Nephron (organoid): ENCODE results near the gene HS3ST3B1.

Experiments used
- H3K27ac Mint-ChIP-seq, 3 experiments: 2 replicates each; pipeline ENCODE4 v1.8.0; 2020; ENCODE audit warnings: mixed read lengths in 3 of 3, mild to moderate bottlenecking in 2 of 3, moderate library complexity in 1 of 3
- H3K27me3 Mint-ChIP-seq: 2 replicates; pipeline ENCODE4 v1.8.0; 2021; ENCODE audit warnings: low read depth, mild to moderate bottlenecking, moderate library complexity, mixed read lengths
- H3K36me3 Mint-ChIP-seq: 2 replicates; pipeline ENCODE4 v1.8.0; 2020; ENCODE audit warnings: low read depth, mixed read lengths
- H3K4me1 Mint-ChIP-seq: 2 replicates; pipeline ENCODE4 v1.8.0; 2020; ENCODE audit warnings: mixed read lengths
- H3K4me3 Mint-ChIP-seq, 3 experiments: 2 replicates each; pipeline ENCODE4 v1.8.0; 2020; ENCODE audit warnings: mild to moderate bottlenecking in 3 of 3, mixed read lengths in 3 of 3, moderate library complexity in 2 of 3
- H3K9me3 Mint-ChIP-seq: 2 replicates; pipeline ENCODE4 v1.8.0; 2020; ENCODE audit warnings: mixed read lengths
- TF ChIP-seq, protein P1 (sequence below), 3 experiments: fragments of 200-600 bp; sonication (generic); IDR thresholded peaks; one replicate each; pipeline ENCODE4 v1.5.0; 2021; ENCODE audit warnings: antibody characterized with exemption in 3 of 3; ENCODE audit not compliant: unreplicated experiment in 3 of 3

Gene HS3ST3B1

DNA sequence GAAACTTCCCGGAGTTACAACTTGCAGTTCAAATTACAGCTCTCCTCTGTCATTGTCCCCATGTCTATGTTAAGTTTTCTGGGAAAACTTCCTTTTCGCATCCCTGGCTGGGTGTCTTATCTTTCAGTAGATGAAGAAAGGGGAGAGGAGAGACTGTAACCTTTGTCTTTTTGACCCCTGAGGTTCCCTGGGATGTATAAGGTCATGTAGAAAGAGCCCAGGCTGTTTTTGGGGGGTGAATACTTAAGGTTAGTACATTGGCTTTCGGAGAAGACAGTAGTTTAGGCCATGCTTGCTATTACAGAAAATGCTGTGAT lies 31.1 kb downstream of the HS3ST3B1 start:
- TF ChIP-seq, protein P1, sequence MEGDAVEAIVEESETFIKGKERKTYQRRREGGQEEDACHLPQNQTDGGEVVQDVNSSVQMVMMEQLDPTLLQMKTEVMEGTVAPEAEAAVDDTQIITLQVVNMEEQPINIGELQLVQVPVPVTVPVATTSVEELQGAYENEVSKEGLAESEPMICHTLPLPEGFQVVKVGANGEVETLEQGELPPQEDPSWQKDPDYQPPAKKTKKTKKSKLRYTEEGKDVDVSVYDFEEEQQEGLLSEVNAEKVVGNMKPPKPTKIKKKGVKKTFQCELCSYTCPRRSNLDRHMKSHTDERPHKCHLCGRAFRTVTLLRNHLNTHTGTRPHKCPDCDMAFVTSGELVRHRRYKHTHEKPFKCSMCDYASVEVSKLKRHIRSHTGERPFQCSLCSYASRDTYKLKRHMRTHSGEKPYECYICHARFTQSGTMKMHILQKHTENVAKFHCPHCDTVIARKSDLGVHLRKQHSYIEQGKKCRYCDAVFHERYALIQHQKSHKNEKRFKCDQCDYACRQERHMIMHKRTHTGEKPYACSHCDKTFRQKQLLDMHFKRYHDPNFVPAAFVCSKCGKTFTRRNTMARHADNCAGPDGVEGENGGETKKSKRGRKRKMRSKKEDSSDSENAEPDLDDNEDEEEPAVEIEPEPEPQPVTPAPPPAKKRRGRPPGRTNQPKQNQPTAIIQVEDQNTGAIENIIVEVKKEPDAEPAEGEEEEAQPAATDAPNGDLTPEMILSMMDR (IDR thresholded peaks at IDR 0.05; ENCODE audit: unreplicated experiment in 3 of 3), result no peak
- Mint-ChIP-seq H3K27me3 (peaks cover 31% of the 10 kb centered on the region), H3K4me3 (no peak overlapping the region), H3K27ac (peak overlapping the region in 2 of 3 experiments; percentile 24 to 52), H3K9me3 (peaks cover 2% of the 10 kb centered on the region), H3K36me3 (peaks cover 4% of the 10 kb centered on the region), H3K4me1 (peaks cover 13% of the 10 kb centered on the region)

DNA sequence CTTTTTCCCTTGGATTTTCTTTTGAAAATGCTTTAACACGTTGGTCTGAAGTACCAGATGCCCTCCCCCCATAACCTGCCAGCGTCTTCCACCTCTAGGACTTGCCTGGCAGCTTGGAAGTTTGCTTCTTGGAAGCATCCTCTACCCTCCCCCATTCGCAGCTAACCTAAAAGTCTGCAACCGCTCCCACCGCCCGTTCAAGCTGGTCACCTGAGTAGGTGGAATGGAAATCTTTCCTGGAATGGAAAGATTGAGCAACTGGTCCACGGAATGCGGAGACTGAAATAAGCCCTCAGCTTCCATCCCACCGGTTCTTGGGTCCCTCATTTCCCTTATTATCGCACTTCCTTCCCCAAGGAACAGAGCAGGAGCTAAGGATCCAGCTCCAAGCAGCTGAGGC lies 31.4 kb downstream of the HS3ST3B1 start:
- Mint-ChIP-seq H3K4me1 (peaks cover 13% of the 10 kb centered on the region), H3K27me3 (peaks cover 31% of the 10 kb centered on the region), H3K36me3 (peaks cover 7% of the 10 kb centered on the region), H3K9me3 (peaks cover 2% of the 10 kb centered on the region), H3K27ac (no peak overlapping the region), H3K4me3 (no peak overlapping the region)
- TF ChIP-seq, protein P1 (IDR thresholded peaks at IDR 0.05; ENCODE audit: unreplicated experiment in 3 of 3), result no peak

DNA sequence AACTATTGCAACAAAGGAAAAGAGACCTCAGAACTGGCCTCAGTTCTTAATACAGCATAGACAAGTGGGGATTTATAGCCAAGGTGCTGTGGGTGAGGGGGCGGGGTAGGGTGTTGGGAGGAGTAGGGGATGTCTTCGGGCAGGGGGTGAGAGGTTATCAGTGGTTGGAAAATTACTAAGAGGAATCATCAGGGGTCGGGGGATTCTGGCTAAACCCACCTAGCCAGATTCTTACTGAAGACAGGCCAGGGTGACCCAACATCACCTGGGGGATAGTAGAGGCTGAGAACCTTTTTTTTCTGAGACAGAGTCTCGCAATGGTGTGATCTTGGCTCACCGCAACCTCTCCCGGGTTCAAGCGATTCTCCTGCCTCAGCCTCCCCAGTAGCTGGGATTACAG lies 32.6 kb downstream of the HS3ST3B1 start:
- Mint-ChIP-seq H3K27ac (no peak overlapping the region), H3K27me3 (peaks cover 28% of the 10 kb centered on the region), H3K4me1 (peaks cover 13% of the 10 kb centered on the region), H3K36me3 (peaks cover 8% of the 10 kb centered on the region), H3K9me3 (peaks cover 2% of the 10 kb centered on the region), H3K4me3 (no peak overlapping the region)
- TF ChIP-seq, protein P1 (IDR thresholded peaks at IDR 0.05; ENCODE audit: unreplicated experiment in 3 of 3), result no peak

DNA sequence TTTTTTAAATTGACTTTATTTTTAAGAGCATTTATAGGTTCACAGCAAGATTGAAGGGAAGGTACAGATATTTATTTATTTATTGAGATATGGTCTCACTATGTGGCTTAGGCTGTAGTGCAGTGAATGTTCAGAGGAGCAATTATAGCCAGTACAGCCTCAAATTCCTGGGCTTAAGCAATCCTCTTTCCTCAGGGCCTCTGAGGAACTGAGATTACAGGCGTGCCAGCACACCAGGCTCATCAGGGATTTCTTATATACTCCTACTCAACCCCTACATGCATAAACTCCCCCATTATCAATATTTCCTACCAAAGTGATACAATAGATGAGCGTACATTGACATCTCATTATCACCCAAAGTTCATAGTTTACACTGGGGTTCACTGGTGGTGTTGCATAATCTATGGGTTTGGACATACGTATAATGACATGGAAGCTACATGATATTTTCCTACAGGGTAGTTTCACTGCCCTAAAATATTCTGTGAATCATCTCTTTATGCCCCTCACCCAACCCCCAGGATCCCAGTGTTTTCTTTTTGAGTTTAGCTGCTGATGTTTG lies 33.5 kb downstream of the HS3ST3B1 start:
- Mint-ChIP-seq H3K27me3 (peaks cover 28% of the 10 kb centered on the region), H3K9me3 (peaks cover 2% of the 10 kb centered on the region)

DNA sequence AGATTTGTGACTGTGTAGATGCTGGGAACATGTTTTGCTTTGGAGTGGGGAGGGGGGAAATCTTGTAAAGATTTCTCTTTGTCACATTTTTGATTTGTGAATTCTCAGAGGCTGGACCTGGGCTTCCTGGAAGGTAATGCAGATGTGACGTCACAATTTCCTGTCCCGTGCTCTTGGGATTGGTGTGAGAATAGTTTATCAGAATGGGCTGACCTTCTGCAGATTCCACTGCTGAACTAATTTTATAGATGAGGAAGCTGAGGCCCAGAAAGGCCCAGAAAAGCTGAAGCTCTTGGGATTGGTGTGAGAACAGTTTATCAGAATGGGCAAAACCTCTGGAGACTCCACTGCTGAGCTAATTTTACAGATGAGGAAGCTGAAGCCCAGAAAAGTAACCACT lies 34.0 kb downstream of the HS3ST3B1 start:
- Mint-ChIP-seq H3K9me3 (peaks cover 2% of the 10 kb centered on the region), H3K36me3 (peaks cover 8% of the 10 kb centered on the region), H3K4me1 (peaks cover 13% of the 10 kb centered on the region), H3K27me3 (peaks cover 29% of the 10 kb centered on the region), H3K27ac (no peak overlapping the region), H3K4me3 (no peak overlapping the region)
- TF ChIP-seq, protein P1 (IDR thresholded peaks at IDR 0.05; ENCODE audit: unreplicated experiment in 3 of 3), result no peak

More for the DNA sequence above, 33.5 kb downstream of the HS3ST3B1 start:
- TF ChIP-seq, protein P1 (IDR thresholded peaks at IDR 0.05; ENCODE audit: unreplicated experiment in 3 of 3), result no peak
- Mint-ChIP-seq H3K4me1 (peaks cover 13% of the 10 kb centered on the region), H3K36me3 (peaks cover 8% of the 10 kb centered on the region), H3K27ac (no peak overlapping the region), H3K4me3 (no peak overlapping the region)

DNA sequence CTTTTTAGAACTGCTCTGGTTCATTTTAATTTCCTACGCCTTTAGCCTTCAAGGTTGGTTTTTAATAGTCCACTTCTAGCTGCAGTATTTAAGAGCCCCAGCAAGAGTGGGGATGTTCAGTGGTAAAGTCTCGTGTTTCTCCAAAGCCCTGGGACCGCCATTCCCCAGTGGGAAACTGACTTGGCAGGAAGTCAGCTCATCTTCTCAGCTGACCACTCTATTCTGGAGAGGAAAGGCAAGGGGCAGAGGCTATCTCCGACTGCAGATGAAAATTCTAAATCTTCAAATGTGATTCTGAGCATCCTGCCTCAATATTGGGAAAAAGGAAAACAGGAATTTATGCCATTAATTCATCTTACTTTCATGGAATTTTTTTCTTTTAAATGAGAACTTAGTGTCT lies 35.5 kb downstream of the HS3ST3B1 start:
- H3K27me3 Mint-ChIP-seq, result peaks cover 31% of the 10 kb centered on the region

More for the DNA sequence above, 35.5 kb downstream of the HS3ST3B1 start:
- peaks cover 2% of the 10 kb centered on the region for H3K9me3 Mint-ChIP-seq
- TF ChIP-seq, protein P1 (IDR thresholded peaks at IDR 0.05; ENCODE audit: unreplicated experiment in 3 of 3), result no peak
- peaks cover 8% of the 10 kb centered on the region for H3K36me3 Mint-ChIP-seq
- H3K4me3 Mint-ChIP-seq, result no peak overlapping the region
- no peak overlapping the region for H3K27ac Mint-ChIP-seq
- peaks cover 11% of the 10 kb centered on the region for H3K4me1 Mint-ChIP-seq
